SK-N-SH treated with all-trans-retinoic acid at 6 μM for 48 hours (cell line): ENCODE measurements around the gene PRDM4.
"Not testable (repeated sequence)": the region's sequence is repeated elsewhere in the genome, so short reads cannot be mapped to it uniquely, and the experiment has no call there.

Experiments used
- ATAC-seq: fragments of 200-7000 bp; cut with Tn5 transposase; 3 replicates; pipeline ENCODE4 v1.9.1; 2020; ENCODE audit warnings: mild to moderate bottlenecking, moderate library complexity
- ARNTL ChIP-seq: fragments of 450-650 bp; formaldehyde crosslinking; IDR thresholded peaks from 2 replicates; pipeline ENCODE4 v1.5.0; 2020; ENCODE audit warnings: low read depth, mild to moderate bottlenecking, moderate library complexity, borderline replicate concordance
- BACH2 ChIP-seq: fragments of 250-450 bp; sonication (Bioruptor Pico); IDR thresholded peaks from 2 replicates; pipeline ENCODE4 v1.9.0; 2021; ENCODE audit warnings: mild to moderate bottlenecking, borderline replicate concordance
- CSDC2 ChIP-seq: fragments of 250-450 bp; sonication (Bioruptor Pico); IDR thresholded peaks from 2 replicates; pipeline ENCODE4 v1.5.0; 2020; ENCODE audit warnings: mild to moderate bottlenecking, moderate library complexity
- ESRRG ChIP-seq: fragments of 250-450 bp; sonication (Bioruptor Pico); IDR thresholded peaks from 2 replicates; pipeline ENCODE4 v1.6.1; 2021; ENCODE audit warnings: mild to moderate bottlenecking
- ISL1 ChIP-seq: fragments of 250-450 bp; sonication (Bioruptor Pico); IDR thresholded peaks from 2 replicates; pipeline ENCODE4 v2.1.2; 2022; ENCODE audit warnings: mild to moderate bottlenecking, moderate library complexity
- OSR1 ChIP-seq: fragments of 250-450 bp; sonication (Bioruptor Pico); IDR thresholded peaks from 2 replicates; pipeline ENCODE4 v1.8.0; 2022; ENCODE audit warnings: moderate library complexity, mild to moderate bottlenecking, inconsistent platforms
- PPARA ChIP-seq: fragments of 250-450 bp; sonication (Bioruptor Pico); IDR thresholded peaks from 2 replicates; pipeline ENCODE4 v1.5.0; 2020; ENCODE audit warnings: mild to moderate bottlenecking, borderline replicate concordance
- RARB ChIP-seq: fragments of 250-450 bp; sonication (Bioruptor Pico); IDR thresholded peaks from 2 replicates; pipeline ENCODE4 v1.8.0; 2021; ENCODE audit warnings: mild to moderate bottlenecking, moderate library complexity
- SNAI2 ChIP-seq: fragments of 250-450 bp; sonication (Bioruptor Pico); IDR thresholded peaks from 2 replicates; pipeline ENCODE4 v1.5.0; 2020; ENCODE audit warnings: mild to moderate bottlenecking, moderate library complexity
- TCF4 ChIP-seq: fragments of 250-450 bp; sonication (Bioruptor Pico); IDR thresholded peaks from 2 replicates; pipeline ENCODE4 v1.8.0; 2021; ENCODE audit warnings: mild to moderate bottlenecking, moderate library complexity, borderline replicate concordance
- TOX ChIP-seq: fragments of 250-450 bp; sonication (Bioruptor Pico); IDR thresholded peaks from 2 replicates; pipeline ENCODE4 v1.8.0; 2021; ENCODE audit warnings: mild to moderate bottlenecking, moderate library complexity, borderline replicate concordance
- ZFP3 ChIP-seq: fragments of 250-450 bp; sonication (Bioruptor Pico); IDR thresholded peaks from 2 replicates; pipeline ENCODE4 v1.5.0; 2020; ENCODE audit warnings: mild to moderate bottlenecking, moderate library complexity
- ZFP30 ChIP-seq: fragments of 450-650 bp; formaldehyde crosslinking; IDR thresholded peaks from 2 replicates; pipeline ENCODE4 v1.5.0; 2022; ENCODE audit warnings: mild to moderate bottlenecking, moderate library complexity
- ZNF70 ChIP-seq: fragments of 450-650 bp; formaldehyde crosslinking; IDR thresholded peaks from 2 replicates; pipeline ENCODE4 v1.5.0; 2020; ENCODE audit warnings: mild to moderate bottlenecking, moderate library complexity
- ZNF8 ChIP-seq: fragments of 450-650 bp; formaldehyde crosslinking; IDR thresholded peaks from 2 replicates; pipeline ENCODE4 v1.5.0; 2020; ENCODE audit warnings: mild to moderate bottlenecking, moderate library complexity
- TF ChIP-seq, protein P1 (sequence below): fragments of 250-450 bp; sonication (Bioruptor Pico); IDR thresholded peaks from 2 replicates; pipeline ENCODE4 v1.5.0; 2020; ENCODE audit warnings: mild to moderate bottlenecking, moderate library complexity
- TF ChIP-seq, protein P2 (sequence below): fragments of 250-450 bp; sonication (Bioruptor Pico); IDR thresholded peaks from 2 replicates; pipeline ENCODE4 v1.5.1; 2021; ENCODE audit warnings: mild to moderate bottlenecking, moderate library complexity
- TF ChIP-seq, protein P3 (sequence below): fragments of 250-450 bp; sonication (Bioruptor Pico); IDR thresholded peaks from 2 replicates; pipeline ENCODE4 v1.5.1; 2020; ENCODE audit warnings: low read depth, mild to moderate bottlenecking, moderate library complexity

PRDM4 gene

DNA sequence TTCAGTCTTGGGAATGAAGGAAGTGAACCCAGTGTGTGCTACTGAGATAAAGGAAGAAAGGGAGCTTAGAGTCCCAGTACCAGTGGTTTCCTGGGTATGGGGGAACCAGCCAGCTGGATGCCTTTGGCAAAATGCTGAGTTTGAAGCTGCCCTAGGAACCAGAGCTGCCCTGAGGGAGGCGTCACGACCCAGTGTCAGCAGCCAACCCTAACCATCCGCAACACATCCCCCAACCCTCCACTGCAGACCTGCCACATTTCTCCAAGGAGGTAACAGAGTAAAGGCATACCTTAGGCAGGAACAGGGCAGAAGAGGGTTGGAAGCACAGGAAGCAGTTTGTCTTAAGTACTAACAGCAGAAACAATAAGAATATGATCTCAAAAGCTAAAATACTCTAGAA is 28.6 kb downstream of the PRDM4 start:
- no peak for TF ChIP-seq ZFP3
- TF ChIP-seq OSR1 (CRISPR knock-in tag): no peak
- no peak for TF ChIP-seq CSDC2
- no peak for TF ChIP-seq ESRRG (CRISPR knock-in tag)
- no peak for TF ChIP-seq TOX
- TF ChIP-seq ZFP30 (CRISPR knock-in tag): no peak
- TF ChIP-seq ZNF8 (CRISPR knock-in tag): no peak

DNA sequence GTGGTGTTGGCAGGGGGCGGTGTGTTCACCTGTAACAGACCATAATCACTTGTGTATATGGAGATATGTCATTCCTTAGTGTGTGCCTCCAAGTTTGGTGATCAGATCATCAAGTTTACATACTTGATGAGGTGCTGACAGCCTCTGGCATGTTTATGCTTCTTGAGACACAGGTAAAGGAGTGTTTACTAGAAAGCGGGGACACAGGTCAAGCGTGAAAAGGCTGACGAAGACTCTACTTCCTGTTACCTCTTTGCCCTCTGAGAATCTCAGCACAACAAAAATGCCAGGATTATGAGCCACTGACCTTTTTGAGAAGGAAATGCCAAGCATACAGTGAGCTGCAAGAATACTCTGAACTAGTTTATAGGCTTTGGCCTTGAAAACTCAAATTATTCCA is 29.6 kb downstream of the PRDM4 start:
- ATAC-seq: peak; percentile 27
- TF ChIP-seq TCF4 (no peak), ZNF8 (CRISPR knock-in tag) (no peak), SNAI2 (CRISPR knock-in tag) (no peak)
- TF ChIP-seq, protein P1, sequence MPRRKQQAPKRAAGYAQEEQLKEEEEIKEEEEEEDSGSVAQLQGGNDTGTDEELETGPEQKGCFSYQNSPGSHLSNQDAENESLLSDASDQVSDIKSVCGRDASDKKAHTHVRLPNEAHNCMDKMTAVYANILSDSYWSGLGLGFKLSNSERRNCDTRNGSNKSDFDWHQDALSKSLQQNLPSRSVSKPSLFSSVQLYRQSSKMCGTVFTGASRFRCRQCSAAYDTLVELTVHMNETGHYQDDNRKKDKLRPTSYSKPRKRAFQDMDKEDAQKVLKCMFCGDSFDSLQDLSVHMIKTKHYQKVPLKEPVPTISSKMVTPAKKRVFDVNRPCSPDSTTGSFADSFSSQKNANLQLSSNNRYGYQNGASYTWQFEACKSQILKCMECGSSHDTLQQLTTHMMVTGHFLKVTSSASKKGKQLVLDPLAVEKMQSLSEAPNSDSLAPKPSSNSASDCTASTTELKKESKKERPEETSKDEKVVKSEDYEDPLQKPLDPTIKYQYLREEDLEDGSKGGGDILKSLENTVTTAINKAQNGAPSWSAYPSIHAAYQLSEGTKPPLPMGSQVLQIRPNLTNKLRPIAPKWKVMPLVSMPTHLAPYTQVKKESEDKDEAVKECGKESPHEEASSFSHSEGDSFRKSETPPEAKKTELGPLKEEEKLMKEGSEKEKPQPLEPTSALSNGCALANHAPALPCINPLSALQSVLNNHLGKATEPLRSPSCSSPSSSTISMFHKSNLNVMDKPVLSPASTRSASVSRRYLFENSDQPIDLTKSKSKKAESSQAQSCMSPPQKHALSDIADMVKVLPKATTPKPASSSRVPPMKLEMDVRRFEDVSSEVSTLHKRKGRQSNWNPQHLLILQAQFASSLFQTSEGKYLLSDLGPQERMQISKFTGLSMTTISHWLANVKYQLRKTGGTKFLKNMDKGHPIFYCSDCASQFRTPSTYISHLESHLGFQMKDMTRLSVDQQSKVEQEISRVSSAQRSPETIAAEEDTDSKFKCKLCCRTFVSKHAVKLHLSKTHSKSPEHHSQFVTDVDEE: no peak
- TF ChIP-seq, protein P2, sequence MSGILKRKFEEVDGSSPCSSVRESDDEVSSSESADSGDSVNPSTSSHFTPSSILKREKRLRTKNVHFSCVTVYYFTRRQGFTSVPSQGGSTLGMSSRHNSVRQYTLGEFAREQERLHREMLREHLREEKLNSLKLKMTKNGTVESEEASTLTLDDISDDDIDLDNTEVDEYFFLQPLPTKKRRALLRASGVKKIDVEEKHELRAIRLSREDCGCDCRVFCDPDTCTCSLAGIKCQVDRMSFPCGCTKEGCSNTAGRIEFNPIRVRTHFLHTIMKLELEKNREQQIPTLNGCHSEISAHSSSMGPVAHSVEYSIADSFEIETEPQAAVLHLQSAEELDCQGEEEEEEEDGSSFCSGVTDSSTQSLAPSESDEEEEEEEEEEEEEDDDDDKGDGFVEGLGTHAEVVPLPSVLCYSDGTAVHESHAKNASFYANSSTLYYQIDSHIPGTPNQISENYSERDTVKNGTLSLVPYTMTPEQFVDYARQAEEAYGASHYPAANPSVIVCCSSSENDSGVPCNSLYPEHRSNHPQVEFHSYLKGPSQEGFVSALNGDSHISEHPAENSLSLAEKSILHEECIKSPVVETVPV (CRISPR knock-in tag): no peak
- TF ChIP-seq, all 23 proteins: peak for 0

More for the DNA sequence above, 28.6 kb downstream of the PRDM4 start:
- no peak; the same call in 2 of the 3 replicates for ATAC-seq

DNA sequence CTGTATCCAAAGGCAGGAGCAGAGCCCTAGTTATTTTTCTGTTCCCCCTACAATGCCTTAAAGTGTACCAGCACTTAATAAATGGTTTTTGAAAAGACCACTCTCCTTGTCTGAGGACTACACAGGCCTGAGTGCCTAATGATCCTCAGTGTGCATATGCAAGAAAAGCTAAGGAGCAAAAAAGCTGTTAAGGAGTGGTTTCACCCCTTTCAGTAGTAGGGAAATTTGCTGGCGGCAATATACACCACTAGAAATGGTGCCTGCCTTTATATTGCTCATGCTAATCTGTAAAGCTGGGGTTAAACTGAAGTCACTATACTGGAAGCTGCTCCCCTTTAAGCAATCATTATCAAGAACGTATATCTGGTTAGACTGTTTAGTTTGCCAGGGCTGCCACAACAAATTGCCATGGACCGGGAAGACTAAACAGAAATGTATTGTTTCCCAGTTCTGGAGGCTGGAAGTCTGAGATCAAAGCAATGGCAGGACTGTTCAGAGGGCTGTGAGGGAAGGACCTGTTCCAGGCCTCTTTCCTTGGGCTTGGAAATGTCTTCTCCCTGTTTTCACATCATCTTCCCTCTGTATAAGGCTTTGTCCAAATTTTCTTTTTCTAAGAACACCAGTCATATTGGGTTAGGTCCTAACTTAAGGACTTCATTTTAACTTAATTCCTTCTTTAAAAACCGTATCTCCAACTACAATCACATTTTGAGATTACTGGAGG is 30.2 kb downstream of the PRDM4 start:
- TF ChIP-seq BACH2: no peak
- TF ChIP-seq, protein P3, sequence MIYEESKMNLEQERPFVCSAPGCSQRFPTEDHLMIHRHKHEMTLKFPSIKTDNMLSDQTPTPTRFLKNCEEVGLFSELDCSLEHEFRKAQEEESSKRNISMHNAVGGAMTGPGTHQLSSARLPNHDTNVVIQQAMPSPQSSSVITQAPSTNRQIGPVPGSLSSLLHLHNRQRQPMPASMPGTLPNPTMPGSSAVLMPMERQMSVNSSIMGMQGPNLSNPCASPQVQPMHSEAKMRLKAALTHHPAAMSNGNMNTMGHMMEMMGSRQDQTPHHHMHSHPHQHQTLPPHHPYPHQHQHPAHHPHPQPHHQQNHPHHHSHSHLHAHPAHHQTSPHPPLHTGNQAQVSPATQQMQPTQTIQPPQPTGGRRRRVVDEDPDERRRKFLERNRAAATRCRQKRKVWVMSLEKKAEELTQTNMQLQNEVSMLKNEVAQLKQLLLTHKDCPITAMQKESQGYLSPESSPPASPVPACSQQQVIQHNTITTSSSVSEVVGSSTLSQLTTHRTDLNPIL (CRISPR knock-in tag): no peak
- no peak for TF ChIP-seq SNAI2 (CRISPR knock-in tag)
- TF ChIP-seq OSR1 (CRISPR knock-in tag): no peak
- no peak for TF ChIP-seq PPARA (CRISPR knock-in tag)
- no peak for TF ChIP-seq TCF4
- TF ChIP-seq ZNF8 (CRISPR knock-in tag): no peak
- no peak for TF ChIP-seq RARB (CRISPR knock-in tag)
- ATAC-seq: peak; percentile 49

DNA sequence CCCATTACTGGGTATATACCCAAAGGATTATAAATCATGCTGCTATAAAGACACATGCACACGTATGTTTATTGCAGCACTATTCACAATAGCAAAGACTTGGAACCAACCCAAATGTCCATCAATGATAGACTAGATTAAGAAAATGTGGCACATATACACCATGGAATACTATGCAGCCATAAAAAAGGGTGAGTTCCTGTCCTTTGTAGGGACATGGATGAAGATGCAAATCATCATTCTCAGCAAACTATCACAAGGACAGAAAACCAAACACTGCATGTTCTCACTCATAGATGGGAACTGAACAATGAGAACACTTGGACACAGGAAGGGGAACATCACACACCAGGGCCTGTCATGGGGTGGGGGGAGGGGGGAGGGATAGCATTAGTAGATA is 33.2 kb downstream of the PRDM4 start:
- not testable (repeated sequence) for ATAC-seq

DNA sequence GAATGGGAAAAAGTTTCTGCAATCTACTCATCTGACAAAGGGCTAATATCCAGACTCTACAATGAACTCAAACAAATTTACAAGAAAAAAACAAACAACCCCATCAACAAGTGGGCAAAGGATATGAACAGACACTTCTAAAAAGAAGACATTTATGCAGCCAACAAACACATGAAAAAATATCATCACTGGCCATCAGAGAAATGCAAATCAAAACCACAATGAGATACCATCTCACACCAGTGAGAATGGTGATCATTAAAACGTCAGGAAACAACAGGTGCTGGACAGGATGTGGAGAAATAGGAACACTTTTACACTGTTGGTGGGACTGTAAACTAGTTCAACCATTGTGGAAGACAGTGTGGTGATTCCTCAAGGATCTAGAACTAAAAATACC is 33.6 kb downstream of the PRDM4 start:
- not testable (repeated sequence) for ATAC-seq

DNA sequence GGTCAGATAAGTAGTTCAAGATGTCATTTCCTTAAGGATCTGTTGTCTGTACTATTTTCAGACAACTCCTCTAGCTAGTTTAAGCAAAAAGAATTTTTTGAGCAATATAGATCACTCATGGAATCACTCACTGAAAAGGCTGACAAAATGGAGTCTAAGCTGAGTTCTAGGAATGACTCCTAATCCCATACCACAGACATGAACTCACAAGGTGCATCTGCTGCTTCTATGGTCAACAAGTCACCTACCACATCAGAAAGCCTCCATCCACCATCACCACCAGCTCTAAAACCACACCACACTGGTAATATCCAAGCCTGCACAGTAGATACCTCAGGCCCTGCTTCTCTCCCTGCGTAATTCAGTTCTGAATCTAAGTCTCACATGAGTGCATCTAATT is 42.3 kb downstream of the PRDM4 start:
- no peak; the same call in 1 of the 3 replicates for ATAC-seq
- TF ChIP-seq PPARA (CRISPR knock-in tag): no peak
- TF ChIP-seq, protein P2 (CRISPR knock-in tag): no peak

DNA sequence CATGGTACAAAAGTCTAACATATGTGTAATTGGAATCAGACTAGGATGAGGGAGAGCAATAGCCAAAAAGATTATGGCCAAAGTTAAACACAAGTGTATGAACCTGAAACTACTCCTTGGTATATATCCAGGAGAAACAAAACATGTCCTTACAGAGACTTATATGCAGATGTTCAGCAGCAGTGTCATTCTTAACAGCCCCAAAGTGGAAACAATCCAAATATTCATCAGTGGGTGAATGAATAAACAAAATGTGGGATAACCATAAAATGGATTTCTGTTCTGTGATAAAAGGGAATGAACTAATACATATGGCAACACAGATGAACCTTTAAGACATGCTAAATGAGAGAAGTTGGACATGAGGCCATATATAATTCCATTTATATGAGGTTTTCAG is 45.2 kb downstream of the PRDM4 start:
- ATAC-seq: no peak
- no peak for TF ChIP-seq OSR1 (CRISPR knock-in tag)
- TF ChIP-seq ESRRG (CRISPR knock-in tag): no peak
- no peak for TF ChIP-seq RARB (CRISPR knock-in tag)
- TF ChIP-seq PPARA (CRISPR knock-in tag): no peak
- no peak for TF ChIP-seq ZNF70
- TF ChIP-seq, protein P3 (CRISPR knock-in tag): no peak
- TF ChIP-seq ISL1: no peak
- no peak for TF ChIP-seq ZFP3
- no peak for TF ChIP-seq ARNTL
- TF ChIP-seq BACH2: no peak
- no peak for TF ChIP-seq TCF4
- TF ChIP-seq, all 23 proteins: peak for 0

DNA sequence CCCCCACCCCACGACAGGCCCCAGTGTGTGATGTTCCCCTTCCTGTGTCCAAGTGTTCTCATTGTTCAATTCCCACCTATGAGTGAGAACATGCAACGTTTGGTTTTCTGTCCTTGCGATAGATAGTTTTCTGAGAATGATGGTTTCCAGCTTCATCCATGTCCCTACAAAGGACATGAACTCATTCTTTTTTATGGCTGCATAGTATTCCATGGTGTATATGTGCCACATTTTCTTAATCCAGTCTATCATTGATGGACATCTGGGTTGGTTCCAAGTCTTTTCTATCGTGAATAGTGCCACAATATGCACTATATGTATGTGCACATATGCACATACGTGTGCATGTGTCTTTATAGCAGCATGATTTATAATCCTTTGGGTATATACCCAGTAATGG is 55.4 kb downstream of the PRDM4 start:
- ATAC-seq: not testable (repeated sequence)
